ENCODE measurements around the gene LRRN3.

Gene LRRN3

GRCh38 chr7:111049971-111050680 is 40.8 kb upstream of the LRRN3 start:
- H3K27ac ChIP-seq (replicated peaks): no peak overlapping the region
- no peak overlapping the region for H3K4me3 ChIP-seq (replicated peaks; ENCODE audit: insufficient read depth, low read length)
- DNase-seq (ENCODE audit: low read depth in 1 of 2, low spot score in 1 of 2): no peak
- TF ChIP-seq, protein P1, sequence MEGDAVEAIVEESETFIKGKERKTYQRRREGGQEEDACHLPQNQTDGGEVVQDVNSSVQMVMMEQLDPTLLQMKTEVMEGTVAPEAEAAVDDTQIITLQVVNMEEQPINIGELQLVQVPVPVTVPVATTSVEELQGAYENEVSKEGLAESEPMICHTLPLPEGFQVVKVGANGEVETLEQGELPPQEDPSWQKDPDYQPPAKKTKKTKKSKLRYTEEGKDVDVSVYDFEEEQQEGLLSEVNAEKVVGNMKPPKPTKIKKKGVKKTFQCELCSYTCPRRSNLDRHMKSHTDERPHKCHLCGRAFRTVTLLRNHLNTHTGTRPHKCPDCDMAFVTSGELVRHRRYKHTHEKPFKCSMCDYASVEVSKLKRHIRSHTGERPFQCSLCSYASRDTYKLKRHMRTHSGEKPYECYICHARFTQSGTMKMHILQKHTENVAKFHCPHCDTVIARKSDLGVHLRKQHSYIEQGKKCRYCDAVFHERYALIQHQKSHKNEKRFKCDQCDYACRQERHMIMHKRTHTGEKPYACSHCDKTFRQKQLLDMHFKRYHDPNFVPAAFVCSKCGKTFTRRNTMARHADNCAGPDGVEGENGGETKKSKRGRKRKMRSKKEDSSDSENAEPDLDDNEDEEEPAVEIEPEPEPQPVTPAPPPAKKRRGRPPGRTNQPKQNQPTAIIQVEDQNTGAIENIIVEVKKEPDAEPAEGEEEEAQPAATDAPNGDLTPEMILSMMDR (IDR thresholded peaks at IDR 0.05; ENCODE audit: insufficient read depth, low read length): no peak
- TF ChIP-seq SPI1 (IDR thresholded peaks at IDR 0.05; ENCODE audit: borderline replicate concordance, low read depth): no peak
- TF ChIP-seq, protein P2, sequence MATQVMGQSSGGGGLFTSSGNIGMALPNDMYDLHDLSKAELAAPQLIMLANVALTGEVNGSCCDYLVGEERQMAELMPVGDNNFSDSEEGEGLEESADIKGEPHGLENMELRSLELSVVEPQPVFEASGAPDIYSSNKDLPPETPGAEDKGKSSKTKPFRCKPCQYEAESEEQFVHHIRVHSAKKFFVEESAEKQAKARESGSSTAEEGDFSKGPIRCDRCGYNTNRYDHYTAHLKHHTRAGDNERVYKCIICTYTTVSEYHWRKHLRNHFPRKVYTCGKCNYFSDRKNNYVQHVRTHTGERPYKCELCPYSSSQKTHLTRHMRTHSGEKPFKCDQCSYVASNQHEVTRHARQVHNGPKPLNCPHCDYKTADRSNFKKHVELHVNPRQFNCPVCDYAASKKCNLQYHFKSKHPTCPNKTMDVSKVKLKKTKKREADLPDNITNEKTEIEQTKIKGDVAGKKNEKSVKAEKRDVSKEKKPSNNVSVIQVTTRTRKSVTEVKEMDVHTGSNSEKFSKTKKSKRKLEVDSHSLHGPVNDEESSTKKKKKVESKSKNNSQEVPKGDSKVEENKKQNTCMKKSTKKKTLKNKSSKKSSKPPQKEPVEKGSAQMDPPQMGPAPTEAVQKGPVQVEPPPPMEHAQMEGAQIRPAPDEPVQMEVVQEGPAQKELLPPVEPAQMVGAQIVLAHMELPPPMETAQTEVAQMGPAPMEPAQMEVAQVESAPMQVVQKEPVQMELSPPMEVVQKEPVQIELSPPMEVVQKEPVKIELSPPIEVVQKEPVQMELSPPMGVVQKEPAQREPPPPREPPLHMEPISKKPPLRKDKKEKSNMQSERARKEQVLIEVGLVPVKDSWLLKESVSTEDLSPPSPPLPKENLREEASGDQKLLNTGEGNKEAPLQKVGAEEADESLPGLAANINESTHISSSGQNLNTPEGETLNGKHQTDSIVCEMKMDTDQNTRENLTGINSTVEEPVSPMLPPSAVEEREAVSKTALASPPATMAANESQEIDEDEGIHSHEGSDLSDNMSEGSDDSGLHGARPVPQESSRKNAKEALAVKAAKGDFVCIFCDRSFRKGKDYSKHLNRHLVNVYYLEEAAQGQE (IDR thresholded peaks at IDR 0.05; ENCODE audit: insufficient replicate concordance, low read depth): no peak
- H3K27me3 ChIP-seq (ENCODE audit: insufficient read depth, poor library complexity, severe bottlenecking): no peaks in the 10 kb centered on the region

- Histone ChIP-seq H3K27me3 (ENCODE audit: insufficient read depth, poor library complexity, severe bottlenecking) (no peaks in the 10 kb centered on the region), H3K27ac (replicated peaks) (no peak overlapping the region), H3K4me3 (replicated peaks; ENCODE audit: insufficient read depth, low read length) (no peak overlapping the region)
- TF ChIP-seq GABPA (IDR thresholded peaks at IDR 0.05; ENCODE audit: low read depth) (no peak), SPI1 (IDR thresholded peaks at IDR 0.05; ENCODE audit: borderline replicate concordance, low read depth) (no peak), POLR2AphosphoS5 (IDR thresholded peaks at IDR 0.05; ENCODE audit: low read depth) (no peak)
- TF ChIP-seq, protein P2 (IDR thresholded peaks at IDR 0.05; ENCODE audit: insufficient replicate concordance, low read depth): no peak
- TF ChIP-seq, protein P1 (IDR thresholded peaks at IDR 0.05; ENCODE audit: insufficient read depth, low read length): no peak
- DNase-seq (ENCODE audit: low read depth in 1 of 2, low spot score in 1 of 2): no peak
These were observed 40.0 kb upstream of the LRRN3 start for GRCh38 chr7:111050875-111051416.

DNA sequence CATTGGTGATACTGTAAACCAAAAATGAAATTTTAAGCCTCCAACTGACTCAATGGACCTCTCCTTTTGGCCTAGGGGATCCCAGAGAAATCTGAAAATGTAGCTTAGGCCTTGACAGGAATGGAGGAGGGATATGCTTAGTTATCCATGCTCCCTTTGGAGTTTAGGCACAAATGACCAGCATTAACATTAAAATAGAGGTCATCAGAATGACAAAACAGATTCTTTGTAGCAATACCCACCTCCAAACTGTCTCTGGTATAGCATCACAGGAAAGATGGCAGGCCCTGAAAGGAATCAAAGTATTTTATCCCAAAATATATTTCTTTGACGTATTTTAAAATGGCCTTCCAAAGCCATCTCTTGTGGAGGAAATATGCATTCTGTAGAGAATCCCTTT is 39.1 kb upstream of the LRRN3 start:
- Histone ChIP-seq H3K27me3 (ENCODE audit: insufficient read depth, poor library complexity, severe bottlenecking) (no peaks in the 10 kb centered on the region), H3K4me3 (replicated peaks; ENCODE audit: insufficient read depth, low read length) (no peak overlapping the region), H3K27ac (replicated peaks) (no peak overlapping the region)
- no peak for DNase-seq (ENCODE audit: low read depth in 1 of 2, low spot score in 1 of 2)
- TF ChIP-seq GABPA (IDR thresholded peaks at IDR 0.05; ENCODE audit: low read depth): no peak
- TF ChIP-seq, protein P2 (IDR thresholded peaks at IDR 0.05; ENCODE audit: insufficient replicate concordance, low read depth): no peak
- TF ChIP-seq, protein P1 (IDR thresholded peaks at IDR 0.05; ENCODE audit: insufficient read depth, low read length): no peak
- no peak for TF ChIP-seq SPI1 (IDR thresholded peaks at IDR 0.05; ENCODE audit: borderline replicate concordance, low read depth)
- no peak for TF ChIP-seq POLR2AphosphoS5 (IDR thresholded peaks at IDR 0.05; ENCODE audit: low read depth)

All from HL-60 (cell line).